Right hindlimb (tissue), 1 donor: ENCODE measurements around the gene MUC4.

ENCODE experiments used
- DNase-seq: peaks from one replicate; pipeline ENCODE4 v3.0.0-alpha.2; 2018

Gene MUC4, protein sequence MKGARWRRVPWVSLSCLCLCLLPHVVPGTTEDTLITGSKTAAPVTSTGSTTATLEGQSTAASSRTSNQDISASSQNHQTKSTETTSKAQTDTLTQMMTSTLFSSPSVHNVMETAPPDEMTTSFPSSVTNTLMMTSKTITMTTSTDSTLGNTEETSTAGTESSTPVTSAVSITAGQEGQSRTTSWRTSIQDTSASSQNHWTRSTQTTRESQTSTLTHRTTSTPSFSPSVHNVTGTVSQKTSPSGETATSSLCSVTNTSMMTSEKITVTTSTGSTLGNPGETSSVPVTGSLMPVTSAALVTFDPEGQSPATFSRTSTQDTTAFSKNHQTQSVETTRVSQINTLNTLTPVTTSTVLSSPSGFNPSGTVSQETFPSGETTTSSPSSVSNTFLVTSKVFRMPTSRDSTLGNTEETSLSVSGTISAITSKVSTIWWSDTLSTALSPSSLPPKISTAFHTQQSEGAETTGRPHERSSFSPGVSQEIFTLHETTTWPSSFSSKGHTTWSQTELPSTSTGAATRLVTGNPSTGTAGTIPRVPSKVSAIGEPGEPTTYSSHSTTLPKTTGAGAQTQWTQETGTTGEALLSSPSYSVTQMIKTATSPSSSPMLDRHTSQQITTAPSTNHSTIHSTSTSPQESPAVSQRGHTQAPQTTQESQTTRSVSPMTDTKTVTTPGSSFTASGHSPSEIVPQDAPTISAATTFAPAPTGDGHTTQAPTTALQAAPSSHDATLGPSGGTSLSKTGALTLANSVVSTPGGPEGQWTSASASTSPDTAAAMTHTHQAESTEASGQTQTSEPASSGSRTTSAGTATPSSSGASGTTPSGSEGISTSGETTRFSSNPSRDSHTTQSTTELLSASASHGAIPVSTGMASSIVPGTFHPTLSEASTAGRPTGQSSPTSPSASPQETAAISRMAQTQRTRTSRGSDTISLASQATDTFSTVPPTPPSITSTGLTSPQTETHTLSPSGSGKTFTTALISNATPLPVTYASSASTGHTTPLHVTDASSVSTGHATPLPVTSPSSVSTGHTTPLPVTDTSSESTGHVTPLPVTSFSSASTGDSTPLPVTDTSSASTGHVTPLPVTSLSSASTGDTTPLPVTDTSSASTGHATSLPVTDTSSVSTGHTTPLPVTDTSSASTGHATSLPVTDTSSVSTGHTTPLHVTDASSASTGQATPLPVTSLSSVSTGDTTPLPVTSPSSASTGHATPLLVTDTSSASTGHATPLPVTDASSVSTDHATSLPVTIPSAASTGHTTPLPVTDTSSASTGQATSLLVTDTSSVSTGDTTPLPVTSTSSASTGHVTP (N-terminal part only)

DNA sequence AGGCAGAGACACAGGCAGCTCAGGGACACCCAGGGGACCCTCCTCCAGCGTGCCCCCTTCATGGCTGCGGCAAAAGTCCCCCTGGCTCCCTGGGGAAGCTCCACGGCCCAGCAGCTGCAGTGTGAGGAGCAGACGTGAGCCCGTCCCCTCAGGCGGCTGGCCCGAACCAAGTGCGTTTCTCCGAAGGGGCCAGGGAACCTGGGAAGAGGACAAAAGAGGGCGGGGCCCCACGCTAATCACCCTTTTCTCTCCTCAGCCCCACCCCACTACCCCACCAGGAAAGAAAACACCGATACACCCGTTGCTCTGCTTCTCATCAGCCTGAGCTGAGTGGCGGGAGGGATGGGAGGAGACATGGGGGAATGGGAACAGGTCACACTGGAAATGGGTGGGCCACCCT lies at the start of gene MUC4:
TSS of gene MUC4 (minus strand) at position 174 of the 400 bp plus-strand sequence. CDS start at position 62, 112 bp downstream.
- DNase-seq, result no peak

DNA sequence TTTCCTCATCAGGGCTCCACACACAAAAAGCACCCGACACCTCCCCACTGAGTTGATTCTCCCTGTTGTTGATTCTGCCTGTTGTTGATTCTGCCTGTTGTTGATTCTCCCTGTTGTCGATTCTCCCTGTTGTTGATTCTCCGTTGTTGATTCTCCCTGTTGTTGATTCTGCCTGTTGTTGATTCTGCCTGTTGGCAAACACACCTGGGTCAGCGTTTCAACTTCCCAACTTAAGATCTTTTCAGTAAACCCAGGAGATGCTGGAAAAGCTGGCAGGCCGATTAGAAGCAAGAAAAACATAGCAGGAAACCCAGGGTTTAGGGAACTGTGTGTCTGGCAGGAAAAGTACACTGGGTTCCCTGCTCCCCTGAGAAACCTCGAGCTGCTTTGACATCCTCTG lies 48.7 kb upstream of the MUC4 start:
- DNase-seq, result no peak

DNA sequence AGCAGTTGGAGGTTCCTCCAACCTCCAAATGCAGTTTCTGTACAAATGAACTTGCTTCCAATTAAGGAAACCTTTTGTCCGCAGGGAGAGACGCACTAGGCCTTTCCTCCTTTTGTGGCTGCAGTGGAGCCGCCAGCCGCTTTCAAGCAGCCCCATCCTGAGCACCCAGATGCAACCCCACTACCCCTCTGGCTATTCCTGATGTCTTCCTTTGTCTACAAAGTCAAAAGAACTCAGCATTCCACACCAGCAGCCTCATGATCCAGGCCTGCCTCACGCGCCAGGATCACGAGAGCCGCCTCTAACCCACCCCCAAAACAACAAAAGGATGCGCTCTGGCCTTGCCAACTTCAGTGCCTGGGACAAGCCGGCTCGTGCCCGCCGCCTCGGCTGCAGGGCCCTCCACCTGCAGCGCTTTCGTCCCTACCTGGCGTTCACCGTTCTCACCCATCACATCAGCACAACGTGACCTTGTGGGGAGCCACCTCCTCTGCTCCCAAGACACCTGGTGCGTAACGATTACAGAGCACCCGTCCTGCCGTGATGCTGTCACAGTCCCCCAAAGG lies 48.2 kb upstream of the MUC4 start:
- no peak for DNase-seq

DNA sequence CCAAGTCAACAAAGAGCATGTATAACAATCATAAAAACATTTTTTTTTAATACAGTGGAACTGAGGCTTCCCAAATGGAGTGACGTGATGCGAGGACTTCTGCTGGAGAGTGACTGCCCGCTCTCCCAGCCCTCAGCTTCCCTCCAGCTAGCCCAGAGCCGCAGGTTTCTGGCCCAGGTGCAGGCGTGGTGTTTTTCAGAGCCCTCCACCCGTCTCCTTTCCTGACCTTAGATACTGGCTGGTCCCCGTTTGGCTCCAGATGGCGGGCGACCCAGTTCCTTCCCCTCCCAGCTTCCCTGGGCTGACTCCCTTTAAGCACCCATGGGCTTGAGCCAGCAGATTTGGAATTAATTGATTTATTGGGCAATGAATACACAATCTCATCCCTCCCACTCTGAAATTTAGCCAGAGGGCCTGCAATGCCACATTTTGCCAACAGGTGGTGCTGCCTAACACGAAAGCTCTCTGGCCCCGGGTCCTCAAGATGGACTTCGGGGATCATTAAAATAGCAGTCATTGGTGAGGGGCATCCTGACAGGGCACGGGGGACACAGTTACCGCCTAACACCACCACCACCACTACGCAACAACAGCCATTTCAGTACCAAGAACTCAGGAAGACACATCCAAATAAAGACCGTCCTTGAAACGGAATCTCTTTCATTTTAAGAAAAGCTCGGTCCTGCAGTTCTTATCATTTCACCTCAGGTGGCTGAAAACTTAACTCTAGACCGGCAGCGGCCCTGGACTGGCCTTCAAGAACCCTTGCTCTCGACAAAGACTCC lies 47.5 kb upstream of the MUC4 start:
- peak; percentile 58 for DNase-seq

DNA sequence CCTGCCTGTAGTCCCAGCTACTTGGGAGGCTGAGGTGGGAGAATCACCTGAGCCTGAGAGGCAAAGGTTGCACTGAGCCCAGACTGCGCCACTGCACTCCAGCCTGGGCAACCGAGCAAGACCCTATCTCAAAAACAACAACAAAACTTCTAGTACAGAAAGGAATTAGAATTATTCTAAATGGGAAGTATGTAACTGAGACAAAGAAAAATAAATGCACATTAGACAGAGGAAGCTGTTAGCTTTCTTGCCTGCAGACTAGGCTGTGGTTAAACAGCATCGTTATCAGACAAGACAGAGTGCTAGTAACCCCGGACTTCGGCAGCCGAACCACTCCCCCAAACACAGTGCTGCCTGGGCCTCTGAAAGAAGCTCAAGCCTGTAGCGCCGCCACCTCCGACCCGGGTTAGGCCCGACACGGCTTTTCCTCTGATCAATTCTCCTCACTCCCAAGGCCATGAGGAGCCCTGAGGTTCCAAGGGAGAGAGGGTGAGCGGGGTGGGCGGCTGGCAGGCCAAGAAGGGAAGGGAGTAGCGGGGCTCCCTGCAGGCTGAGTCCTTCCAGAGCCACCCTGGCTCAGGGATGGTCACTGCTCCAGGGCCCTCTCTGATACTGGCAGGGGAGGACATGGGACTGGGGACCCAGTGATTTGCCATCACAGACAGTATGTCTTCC lies 44.8 kb upstream of the MUC4 start:
- peak; percentile 12 for DNase-seq

DNA sequence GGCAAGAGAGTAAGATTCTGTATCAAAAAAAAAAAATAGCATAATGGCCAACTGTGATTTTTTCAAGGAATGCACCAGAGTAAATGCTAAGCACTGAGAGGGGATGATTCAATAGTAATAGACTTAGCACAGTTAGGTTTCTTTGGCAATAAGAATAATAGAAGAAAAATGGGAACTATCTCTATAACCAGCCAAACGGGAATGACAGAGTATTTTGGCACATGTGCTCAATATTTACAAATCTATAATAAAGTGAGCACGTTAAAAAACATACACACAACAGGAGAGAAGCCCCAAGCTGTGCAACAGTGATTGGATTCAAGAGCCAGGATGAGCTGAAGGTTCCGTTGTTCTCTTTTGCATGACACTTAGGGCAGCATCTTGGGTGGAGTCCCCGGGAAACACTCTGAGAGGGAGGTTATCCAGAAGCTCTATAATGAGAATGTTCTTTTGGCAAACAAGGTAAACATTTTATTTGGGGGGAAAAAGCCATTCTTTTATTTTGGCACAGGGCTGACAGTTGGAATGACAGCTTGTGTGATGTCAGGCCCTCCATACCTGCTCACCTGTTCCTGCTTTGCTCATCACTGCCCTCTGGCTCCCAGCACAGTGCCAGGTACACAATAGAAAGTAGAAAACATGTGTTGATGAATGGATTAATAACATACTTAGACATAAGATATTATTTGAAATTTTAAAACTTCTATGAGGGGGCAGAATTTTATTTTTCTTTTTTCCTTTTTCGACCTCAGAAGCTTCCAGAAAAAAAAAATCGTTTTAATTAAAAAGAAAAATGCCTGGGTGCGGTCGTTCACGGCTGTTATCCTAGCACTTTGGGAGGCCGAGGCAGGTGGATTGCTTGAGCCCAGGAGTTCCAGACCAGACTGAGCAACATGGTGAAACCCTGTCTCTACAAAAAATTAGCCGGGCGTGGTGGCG lies 44.0 kb upstream of the MUC4 start:
- no peak for DNase-seq

DNA sequence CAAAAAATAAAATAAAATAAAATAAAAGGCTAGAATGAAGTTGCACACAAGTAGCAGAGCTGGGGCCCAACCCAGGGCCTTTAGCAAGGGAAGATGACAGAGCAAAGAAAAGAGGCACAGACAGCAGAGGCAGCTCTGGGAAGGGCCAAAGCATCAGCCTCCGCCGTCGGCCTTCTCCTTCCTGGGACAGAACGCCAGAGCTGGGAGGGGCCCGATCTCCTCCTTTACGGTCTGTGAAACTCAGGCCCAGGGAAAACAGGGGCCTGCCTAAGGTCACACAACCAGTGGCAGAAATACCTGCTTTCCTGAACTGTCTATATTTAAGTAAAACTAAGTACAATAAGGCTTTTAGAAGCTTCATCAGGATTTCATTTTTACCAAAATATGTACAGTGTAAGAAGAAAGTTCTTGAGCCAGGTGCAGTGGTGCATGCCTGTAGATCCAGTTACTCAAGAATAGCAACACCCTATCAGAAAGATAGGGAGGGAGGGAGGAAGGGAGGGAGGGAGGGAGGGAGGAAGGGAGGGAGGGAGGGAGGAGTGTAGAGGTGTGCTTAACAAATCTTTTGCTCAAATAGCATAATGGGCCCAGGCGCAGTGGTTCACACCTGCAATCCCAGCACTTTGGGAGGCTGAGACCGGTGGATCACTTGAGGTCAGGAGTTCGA lies 43.0 kb upstream of the MUC4 start:
- no peak for DNase-seq

DNA sequence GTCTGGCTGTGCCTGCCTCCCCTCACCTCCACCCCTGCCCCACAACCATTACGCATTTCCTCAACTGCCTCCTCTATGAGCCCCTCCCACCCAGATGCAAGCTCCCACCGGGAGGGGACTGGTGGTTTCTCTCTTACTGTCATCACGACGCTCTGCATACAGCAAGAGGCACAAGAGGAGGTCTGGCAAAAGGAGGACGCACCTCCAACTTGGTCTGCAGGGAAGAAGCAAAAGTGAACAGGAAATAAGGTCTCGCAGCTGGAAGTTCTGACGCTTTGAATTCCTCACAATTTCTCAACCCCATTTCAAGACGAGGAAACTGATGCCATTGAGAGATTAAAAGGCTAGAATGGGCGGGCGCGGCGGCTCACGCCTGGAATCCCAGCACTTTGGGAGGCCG lies 42.3 kb upstream of the MUC4 start:
- DNase-seq, result no peak

DNA sequence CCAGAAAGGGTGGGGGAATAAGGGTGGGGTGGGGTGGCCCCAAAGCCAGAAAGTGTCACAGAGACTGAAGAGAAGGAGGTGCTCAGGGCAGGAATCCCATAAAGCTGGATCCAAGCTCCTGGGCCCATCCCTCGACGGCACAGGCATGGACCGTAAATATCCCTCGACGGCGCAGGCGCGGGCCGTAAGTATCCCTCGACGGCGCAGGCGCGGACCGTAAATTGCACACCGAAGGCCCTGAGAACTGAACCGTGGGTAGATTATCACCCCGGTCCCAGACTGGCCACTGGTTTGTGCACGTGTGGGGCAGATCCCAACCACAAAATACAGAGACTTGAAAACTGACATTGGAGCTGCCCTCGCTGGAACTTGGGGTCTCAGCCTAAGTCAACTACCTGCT lies 41.3 kb upstream of the MUC4 start:
- no peak for DNase-seq

DNA sequence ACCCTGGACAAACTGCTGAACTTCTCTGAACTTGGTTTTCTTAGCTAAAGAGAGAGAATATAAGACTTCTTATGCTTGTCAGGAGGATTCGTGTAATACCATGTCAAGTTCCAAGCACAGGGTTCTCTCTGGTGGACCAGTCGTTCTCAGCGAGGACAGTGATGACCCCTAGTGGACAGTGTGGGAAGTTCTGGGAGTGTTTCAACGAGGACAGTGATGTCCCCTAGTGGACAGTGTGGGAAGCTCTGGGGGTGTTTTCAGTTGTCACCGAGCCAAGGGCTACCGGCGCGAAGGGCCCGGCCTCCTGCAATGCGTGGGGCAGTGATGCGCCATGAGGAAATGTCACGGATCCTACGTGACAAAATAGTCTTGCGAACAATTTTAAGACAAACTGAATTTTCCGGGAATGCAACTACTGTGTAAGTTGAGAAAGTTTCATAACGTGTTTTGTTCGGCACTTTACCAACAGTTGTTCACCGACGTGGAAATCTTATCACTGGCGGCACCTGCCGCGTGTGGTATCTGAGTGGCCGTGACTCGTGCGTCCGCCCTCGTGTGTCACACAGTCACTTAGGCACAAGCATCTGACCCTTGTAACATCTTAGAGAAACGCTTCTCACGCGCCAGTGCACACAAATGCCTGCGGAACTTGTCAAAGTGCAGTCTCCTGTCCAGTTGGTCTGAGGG lies 39.3 kb upstream of the MUC4 start:
- DNase-seq, result peak; percentile 89

DNA sequence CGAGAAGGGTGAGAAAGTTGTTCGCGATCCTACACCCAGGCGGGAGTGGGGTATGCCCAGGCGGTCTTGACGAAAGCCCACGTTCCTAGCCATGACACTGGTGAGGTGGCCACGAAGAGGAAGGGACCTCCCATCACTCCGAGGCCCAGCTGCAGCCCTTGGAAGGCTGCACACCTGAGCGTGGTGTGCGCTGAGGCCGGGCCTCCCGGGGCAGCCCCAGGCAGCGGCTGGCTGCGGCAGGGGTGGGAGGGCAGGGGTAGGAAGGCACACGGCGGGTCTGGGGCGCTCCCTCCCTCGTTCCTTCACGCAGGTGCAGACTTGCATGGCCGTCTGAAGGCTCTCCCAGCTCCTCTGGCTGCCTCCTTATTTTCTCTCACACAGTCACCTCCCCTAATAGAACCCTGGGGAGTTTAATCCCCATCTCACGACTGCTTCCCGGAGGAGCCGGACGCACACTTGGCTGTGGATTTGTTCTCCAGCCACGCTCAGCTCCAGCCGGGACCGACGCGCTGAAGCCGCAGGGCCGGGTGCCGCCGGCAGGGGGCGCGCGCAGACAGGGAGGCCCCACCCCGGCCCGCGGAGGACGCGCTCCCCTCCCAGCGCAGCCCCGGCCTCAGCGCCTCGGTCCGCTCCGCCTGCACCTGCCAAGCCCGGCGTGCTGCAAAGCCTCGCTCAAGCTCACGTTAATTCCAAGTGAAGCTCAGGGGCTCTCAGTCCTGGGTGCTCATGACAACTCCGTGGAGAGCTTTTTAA lies 37.8 kb upstream of the MUC4 start:
- DNase-seq, result no peak

DNA sequence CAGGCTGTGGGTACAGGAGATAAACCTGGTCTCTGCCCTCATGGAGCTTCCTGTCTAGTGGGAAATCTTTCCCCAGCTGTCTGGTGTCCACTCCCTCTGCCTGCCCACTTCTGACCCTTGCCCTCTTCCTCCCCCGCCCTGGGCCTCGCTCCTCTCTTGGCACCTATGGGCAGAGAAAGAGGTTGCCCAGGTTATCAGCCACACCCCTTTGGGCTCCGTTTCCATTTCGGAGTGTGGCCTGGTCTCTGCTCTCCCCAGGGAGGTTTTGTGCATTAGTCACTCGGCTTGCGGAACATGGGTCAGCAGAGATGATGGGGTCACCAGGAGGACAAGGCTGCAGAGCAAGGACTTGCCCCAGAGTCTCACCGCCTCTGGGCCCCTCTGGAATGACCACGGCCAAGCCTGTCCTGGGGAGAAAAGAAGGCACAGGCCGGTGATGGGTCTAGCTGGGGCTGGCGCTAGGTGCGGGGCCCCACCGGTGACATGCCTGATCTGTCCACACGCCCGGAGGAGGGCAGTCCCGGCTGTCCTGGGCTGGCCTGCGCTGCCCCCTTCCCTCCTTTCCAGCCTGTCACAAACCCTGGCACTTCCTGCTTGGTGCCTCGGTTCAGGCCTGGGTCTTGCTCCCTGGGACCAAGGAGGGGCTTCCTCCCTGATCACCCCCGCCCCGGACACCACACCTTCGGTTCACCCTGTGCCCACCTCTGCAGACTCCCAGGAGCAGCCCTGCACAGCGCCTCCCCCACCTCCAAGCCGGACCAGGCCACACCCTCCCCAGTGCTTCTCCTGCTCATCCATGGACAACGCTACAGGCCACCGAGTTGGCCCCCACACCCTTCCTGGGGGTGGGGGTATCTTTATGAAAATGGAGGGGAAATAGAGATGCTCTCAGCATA lies 35.6 kb upstream of the MUC4 start:
- no peak for DNase-seq

DNA sequence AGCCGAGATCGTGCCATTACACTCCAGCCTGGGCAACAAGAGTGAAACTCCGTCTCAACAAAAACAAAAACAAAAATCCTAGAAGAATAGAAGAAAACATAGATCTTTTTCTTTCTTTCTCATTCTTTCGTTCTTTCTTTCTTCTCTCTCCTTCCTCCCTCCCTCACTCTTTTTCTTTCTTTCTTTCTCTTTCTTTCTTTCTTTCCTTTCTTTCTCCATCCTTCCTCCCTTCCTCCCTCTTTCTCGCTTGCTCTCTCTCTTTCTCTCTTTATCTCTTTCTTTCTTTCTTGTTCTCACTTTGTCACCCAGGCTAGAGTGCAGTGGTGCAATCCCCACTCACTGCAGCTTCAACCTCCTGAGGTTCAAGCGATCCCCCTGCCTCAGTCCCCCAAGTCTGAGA lies 33.8 kb upstream of the MUC4 start:
- no peak for DNase-seq

DNA sequence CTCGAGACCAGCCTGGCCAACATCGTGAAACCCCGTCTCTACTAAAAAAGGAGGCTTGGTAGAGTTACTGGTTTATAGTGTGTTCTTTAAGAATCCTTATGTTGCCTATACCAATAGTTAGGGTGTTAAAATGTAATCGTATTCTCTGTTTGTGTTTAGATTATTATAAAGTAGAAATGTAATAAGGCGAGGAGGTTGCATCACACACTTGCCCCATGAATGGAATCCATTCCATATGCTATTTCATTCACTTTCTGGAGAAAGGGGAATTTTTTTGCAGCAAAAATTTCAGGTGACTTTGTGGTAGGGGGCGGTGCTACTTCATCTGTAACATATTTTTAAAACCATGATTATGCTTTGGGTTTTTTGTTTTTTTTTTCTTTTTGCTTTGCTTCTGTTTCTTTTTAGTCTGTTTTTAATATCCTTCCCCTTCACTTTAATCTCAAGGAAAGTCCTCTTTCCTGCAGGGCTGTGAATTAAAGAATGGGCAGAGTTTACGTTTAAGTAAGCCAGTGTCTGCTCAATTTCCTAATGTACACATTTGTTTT lies 33.0 kb upstream of the MUC4 start:
- no peak for DNase-seq

DNA sequence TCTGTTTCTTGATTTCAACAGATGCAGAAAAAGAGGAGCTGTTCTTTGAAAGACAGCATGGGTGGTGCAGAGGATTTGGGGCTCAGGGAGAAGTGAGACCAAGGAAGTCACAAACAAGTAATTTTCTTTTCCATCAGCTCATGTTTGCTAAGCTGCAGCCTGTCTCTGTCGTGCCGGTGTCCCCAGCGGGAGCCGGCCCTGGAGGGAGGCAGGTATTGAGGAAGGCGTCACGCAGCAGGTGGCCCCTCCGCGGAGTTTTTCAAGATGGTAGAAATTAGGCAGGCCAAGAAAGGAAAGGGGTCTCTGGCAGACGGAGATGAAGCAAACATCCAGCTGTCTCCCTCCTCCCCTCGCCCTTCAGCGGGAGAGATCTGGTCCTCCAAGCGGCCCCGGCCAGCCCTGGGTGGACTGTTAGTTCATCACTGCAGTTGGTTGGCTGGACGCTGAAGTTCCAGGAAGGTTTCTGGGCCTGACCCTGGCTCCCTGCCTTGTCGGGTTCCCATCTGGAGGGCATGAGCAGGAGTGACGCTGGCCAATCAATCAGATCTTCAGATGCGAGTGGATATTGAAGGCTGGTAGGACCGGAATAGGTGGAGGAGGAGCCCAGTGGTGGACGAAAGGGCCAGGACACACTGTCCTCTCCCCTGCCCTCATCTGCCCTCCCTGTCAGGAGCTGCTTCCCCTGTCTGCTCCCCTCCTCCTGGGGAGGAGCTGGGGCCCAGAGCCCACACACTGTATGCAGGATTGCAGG lies 27.7 kb upstream of the MUC4 start:
- DNase-seq, result no peak

DNA sequence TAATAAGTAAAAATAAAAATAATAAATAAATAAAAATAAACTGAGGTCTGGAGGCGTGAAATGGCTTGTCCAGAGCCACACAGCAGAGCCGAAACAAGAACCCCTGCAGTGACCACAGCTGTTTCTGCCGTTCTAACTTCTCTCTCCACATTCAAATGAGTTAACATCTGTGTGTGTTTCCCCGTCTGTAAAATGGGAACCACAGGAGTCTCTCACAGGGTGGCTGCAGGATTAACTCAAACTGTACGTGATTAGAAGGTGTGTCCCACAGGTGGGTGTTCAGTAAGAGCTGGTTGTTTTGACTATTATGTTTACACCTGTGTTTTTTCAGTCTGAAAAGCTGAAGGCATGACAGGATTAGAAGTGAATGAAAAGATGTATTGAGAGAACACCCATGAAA lies 27.0 kb upstream of the MUC4 start:
- no peak for DNase-seq
